DMS114 treated with DMSO at 0.1 percent for 48 hours (cell line): ENCODE measurements around the gene ARAP3.

Experiments
- DNase-seq: peaks from one replicate; lab custom pipeline; 2025; ENCODE audit not compliant: unreplicated experiment; lab: John Stamatoyannopoulos, UW

The ARAP3 gene

GRCh38 chr5:141672071-141672840 is 9.8 kb downstream of the ARAP3 start:
- no peak for DNase-seq

DNA sequence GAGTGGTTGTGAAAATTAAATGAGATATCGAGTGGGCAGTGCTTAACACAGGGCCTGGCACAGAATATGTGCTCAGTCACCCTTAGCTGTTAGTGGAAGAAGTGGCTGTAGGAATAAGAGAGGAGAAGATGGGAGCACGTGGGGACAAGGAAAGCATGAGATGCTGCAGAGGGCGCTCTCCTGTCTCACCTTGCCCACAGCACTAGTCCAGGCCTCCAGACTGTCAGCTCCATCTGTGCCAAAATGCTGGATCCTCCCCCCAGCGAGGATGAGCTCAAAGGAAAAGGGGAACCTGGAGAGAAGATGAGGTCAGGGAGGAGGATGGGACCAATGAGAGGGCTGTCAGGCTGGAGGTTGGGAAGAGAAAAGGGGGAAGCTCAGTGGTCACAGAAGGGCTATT is 12.5 kb downstream of the ARAP3 start:
- no peak for DNase-seq

GRCh38 chr5:141668601-141669265 is 13.3 kb downstream of the ARAP3 start:
- no peak for DNase-seq

GRCh38 chr5:141665995-141666940 is 15.8 kb downstream of the ARAP3 start:
- DNase-seq = no peak

GRCh38 chr5:141664733-141665461 is 17.1 kb downstream of the ARAP3 start:
- peak; percentile 58 for DNase-seq

GRCh38 chr5:141663506-141663905 is 18.5 kb downstream of the ARAP3 start:
- DNase-seq = no peak

- DNase-seq = no peak
These were observed 20.0 kb downstream of the ARAP3 start for GRCh38 chr5:141662028-141662427.

GRCh38 chr5:141657937-141658545 is 24.0 kb downstream of the ARAP3 start:
- DNase-seq = no peak

DNA sequence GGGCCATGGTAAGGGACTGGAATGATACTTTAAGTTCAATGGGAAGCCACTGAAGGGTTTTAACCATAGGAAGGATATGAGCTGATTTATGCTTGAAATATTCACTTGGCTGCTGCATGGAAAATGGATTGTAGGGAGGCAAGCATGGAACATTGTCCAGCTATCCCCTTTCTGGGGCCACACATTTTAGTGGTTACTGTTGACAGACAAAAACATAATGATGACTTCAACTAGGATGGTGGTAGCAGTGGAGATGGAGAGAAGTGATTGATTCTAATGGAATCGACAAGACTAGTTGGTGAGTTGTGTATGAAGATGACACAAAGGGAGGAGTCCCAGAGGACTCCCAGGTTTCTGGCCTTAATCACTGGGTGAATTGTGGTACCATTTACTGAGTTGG is 24.6 kb downstream of the ARAP3 start:
- no peak for DNase-seq

- no peak for DNase-seq
These were observed 25.6 kb downstream of the ARAP3 start for GRCh38 chr5:141656396-141656795.

- DNase-seq = no peak
These were observed 27.0 kb downstream of the ARAP3 start for GRCh38 chr5:141655020-141655419.

GRCh38 chr5:141654298-141654697 is 27.7 kb downstream of the ARAP3 start:
- DNase-seq = no peak

DNA sequence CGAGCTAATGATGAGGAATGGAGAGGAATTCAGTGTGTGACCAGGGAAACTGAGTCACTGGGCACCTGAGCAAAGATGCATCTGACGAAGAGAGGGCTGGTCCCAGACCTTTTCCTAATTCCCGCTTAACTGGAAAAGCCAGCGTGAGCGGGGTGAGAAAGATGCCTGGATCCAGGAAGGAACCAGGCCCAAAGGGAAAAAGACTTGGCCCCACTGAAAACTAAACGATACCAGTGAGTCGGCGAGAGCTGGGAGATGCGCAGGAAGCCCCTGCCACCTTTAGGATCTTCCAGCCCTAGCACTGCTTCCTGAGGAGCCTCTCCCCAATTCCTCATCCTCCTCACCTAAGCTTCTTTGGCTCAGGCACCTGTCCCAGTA is 30.3 kb downstream of the ARAP3 start:
- no peak for DNase-seq

DNA sequence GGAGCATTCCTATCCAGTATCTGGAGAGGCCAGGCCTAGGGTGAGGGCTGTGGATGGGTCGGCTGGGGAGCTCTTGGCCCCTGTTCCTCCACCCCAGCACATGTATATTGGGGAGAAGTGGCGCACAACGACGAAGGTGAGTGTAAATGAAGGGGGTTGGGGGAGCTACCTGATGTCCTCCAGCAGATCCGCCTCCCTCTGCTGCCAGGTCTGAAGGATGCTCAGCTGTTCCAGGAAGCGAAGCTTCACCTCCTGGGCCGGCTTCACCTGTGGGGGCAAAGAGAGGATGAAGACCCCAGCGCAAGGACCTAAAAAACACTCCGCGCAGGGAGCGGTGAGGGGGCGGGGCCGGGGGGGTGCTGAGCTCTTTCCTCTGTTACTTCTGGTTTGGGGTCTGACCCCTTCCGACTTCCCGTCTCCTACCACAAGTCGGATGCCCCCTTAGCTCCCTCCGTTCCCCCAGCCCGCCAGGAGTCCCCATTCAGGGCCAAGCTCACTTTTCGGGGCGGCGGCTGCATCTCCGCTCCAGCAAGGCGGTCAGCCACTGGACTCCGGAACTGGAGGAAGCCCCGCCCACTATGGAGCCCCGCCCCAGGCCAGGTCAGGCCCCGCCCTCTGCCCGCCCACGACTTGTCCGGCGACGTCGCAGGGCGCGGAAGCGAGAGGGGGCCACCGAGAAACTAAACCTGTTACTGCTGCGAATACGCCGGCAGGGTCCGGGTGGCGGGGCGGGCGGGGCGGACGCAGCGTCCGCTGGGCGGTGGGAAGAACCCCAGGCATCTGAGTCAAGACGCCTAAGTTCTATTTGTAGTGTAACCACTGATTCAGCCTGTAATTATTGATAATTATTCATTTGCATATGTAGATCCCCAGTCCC is 30.9 kb downstream of the ARAP3 start, which contains the start of gene FCHSD1:
TSS of gene FCHSD1 (minus strand) at position 568 of the 877 bp plus-strand sequence. CDS start at position 518, 50 bp downstream.
- DNase-seq = peak; percentile 69

DNA sequence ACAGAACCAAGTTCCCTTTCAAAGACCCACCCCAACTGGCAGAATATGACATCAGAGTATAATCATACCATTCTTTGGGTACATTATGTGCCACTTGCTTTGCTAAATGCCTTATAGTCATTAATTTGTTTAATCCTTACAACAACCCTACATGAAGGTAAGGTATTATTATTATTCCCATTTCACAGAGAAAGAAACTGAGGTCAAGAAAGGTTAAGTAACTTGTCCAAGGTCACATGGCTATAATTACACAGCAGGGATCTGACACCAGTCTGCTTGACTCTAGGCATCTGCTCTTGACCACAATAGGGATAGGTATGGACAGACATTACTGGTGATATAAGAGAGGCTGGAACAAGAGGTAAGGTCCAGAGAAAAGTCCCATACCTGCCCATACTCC is 32.1 kb downstream of the ARAP3 start:
- DNase-seq = no peak

- DNase-seq = no peak
These were observed 32.9 kb downstream of the ARAP3 start for GRCh38 chr5:141649056-141649688.

DNA sequence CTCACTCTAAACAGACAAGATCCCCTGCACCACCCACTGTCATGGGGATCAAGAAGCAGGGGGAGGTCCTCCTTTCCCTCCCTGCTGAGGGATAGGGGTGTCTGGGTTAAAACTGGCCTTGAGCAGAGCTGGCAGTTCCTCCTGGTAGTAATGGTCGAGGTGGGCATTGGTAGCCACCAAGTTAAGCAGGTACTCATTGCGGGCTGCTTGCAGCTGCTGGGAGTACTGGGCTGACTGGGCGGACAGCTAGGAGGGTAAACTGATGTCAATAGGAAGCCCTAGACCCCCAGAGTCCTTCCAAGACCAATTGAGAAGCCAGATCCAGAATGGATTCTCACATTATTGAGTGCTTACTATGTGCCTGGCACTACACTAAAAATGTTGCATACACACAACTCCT is 34.2 kb downstream of the ARAP3 start:
- no peak for DNase-seq

DNA sequence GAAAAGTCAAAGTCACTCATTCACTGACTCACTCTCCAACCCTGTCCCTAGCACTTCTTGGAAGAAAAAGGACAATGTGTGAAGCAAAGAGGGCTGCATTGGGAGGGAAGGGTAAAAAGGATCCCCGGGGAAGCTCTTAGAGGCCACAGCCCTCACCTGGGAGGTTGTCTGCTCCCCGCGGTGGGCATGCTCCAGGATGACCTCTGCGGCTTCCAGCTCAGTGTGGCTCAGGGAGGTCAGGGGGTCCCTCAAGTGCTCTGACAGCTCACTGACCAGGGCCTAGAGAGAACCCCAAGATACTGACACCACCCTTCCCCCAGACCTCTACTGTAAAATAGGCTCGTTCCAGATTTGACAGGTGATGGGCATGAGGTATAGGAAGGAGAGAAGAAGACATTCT is 34.8 kb downstream of the ARAP3 start:
- DNase-seq = no peak

DNA sequence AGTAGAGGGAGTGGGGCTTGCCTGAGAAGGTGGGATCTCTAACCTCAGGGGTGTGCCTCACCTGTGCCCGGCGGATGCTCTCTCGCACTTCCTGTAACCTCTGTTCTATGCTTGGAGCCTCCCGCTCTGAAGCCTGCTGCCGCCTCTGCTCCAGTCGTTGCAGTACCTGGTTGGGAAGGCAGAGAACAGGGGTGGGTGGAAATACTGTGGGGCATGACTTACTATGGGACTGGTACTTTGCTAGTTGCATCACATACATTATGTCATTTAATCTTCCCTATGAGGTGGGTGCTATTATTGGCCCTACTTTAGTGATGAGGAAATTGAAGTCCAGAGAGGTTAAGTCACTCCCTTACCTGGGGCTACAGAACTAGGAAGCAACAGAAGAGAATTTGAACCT is 36.0 kb downstream of the ARAP3 start:
- DNase-seq = no peak
